GM21528 (cell line): ENCODE measurements around the gene SLC44A1.
A peak's percentile ranks its signal among the peaks of the same experiment; 100 is the strongest.

Experiments
- ATAC-seq: cut with Tn5 transposase; IDR thresholded peaks from one replicate; pipeline ENCODE4 v1.9.1; 2021; ENCODE audit warnings: mild to moderate bottlenecking, moderate library complexity; ENCODE audit not compliant: unreplicated experiment, low FRiP score

The SLC44A1 gene

GRCh38 chr9:105330201-105330600 lies 85.8 kb downstream of the SLC44A1 start:
- ATAC-seq: no peak

- ATAC-seq: no peak
Measured at GRCh38 chr9:105330755-105331154, 86.3 kb downstream of the SLC44A1 start.

- ATAC-seq: no peak
Measured at GRCh38 chr9:105331160-105331559, 86.7 kb downstream of the SLC44A1 start.

- no peak for ATAC-seq
Measured at GRCh38 chr9:105331755-105332154, 87.3 kb downstream of the SLC44A1 start.

GRCh38 chr9:105332471-105332870 lies 88.0 kb downstream of the SLC44A1 start:
- no peak for ATAC-seq

GRCh38 chr9:105333076-105333475 lies 88.6 kb downstream of the SLC44A1 start:
- ATAC-seq: no peak

- no peak for ATAC-seq
Measured at GRCh38 chr9:105333811-105334210, 89.4 kb downstream of the SLC44A1 start.

GRCh38 chr9:105338308-105338707 lies 93.9 kb downstream of the SLC44A1 start:
- no peak for ATAC-seq

DNA sequence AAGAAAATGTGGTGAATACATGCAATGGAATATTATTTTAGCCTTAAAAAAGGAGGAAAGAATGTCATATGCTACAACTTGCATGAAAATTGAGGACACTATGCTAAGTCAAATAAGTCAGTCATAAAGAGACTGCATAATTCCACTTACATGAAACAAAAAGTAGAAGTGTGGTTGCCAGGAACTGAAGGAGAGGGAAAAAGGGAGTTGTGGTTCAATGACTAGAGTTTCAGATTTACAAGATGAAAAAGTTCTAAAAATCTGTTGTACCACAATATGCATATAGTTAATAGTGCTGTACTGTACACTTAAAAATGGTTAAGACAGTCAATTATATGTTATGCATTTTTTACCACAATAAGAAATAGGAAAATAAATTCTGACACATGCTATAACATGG lies 95.4 kb downstream of the SLC44A1 start:
- no peak for ATAC-seq

DNA sequence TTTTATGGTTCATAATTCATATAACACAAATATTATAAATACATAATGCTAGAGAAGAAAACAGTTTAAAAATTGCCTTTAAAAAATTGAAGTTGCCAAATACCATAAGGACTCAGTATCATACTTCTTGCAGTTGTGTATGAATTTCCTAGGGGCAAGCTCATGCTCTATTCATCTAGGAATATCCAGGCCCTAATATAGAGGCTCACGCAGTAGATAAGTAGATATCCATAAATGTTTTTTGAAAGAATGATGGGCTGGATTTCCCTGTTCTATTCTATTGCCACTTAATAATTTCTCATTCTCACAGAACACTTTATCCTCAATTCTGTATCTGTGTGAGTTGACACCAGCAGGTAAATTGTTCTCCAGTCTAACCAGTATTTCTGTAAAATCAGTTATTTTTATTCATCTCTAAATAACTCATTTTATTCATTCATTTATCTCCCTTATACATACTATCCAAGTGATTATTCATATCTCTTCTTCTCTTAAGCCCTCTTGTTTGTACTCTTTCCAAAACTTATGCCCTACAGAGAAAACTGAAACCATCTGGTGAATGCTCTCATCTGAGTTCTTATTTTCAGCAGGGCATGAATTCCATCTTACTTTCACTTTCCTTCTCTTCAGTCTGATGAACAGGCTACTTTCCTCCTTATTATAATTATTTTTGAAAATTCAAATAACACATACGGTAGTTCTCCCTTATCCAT lies 97.1 kb downstream of the SLC44A1 start:
- peak; percentile 79 for ATAC-seq

GRCh38 chr9:105342147-105342505 lies 97.7 kb downstream of the SLC44A1 start:
- ATAC-seq: peak; percentile 19

DNA sequence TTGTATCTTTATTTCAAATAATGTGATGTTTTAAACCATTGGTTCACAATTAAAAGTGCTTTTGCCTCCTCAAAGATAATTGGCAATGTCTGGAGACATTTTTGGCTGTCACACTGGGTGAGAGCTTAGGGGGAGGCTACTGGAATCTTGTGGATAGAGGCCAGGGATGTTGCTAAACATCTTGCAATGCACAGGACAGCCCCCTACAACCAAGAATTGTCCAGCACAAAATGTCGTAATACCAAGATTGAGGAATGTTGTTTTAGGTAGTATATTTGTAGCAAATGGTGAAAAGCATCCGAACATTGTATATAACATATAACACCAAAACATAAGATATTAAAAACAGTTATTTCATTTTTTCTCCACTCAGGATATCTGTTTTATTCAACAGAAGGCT lies 99.8 kb downstream of the SLC44A1 start:
- no peak for ATAC-seq

DNA sequence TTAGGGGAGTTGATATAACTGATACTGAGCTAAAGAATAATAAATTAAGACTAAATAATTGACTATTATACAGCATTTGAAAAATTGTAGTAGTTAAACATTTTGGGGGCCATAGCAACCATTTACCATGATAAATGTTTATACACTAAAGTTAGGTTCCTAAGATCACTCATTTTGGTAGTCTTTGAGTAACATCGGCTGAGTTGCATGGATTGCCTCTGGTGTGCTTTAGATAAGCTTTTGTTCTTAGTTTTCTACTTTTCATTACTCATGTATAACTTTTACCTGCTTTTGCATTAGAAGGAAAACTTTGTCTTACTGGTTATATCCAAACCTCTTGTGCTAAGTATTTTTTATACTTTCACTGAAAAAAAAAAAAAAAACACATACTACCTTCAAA lies 101.2 kb downstream of the SLC44A1 start:
- no peak for ATAC-seq

DNA sequence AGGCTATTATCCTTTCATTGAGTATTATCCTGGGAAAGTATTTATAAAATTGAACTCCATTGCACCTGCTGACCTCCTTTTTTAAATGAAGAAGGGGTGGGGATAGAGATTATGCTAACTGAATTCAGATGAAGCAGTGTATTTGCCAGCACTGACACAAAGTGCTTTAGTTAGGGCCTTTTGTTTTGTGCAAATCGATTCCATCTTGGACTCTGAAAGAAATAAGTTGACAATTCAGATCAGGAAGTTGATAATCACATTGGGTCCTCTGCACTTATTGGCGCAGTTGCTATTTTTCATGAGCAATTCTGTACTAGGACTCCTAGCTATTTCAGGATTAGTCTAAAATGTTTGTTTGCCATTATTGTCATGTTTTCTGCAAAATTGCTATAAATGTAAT lies 101.8 kb downstream of the SLC44A1 start:
- no peak for ATAC-seq

DNA sequence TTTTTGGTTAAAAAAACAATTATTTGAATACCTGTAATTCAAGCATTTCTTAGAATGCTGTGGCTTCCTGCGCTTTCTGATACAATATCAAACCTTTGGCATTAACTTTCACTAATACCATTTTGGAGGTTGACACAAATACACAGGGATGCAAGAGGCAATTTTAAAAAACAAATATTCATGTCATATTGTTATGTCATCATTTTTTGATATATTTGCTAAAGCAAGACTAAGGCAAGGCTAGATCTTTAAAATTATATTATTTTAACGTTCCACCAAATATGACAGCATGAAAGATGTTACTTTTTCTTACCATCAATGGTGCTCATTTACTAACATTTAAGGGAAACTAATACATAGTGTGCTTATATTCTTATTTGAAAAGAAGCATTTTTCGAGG lies 110.0 kb downstream of the SLC44A1 start:
- ATAC-seq: no peak

- peak; percentile 57 for ATAC-seq
Measured at GRCh38 chr9:105355781-105356180, 111.3 kb downstream of the SLC44A1 start.

GRCh38 chr9:105357937-105358336 lies 113.5 kb downstream of the SLC44A1 start:
- peak; percentile 94 for ATAC-seq

DNA sequence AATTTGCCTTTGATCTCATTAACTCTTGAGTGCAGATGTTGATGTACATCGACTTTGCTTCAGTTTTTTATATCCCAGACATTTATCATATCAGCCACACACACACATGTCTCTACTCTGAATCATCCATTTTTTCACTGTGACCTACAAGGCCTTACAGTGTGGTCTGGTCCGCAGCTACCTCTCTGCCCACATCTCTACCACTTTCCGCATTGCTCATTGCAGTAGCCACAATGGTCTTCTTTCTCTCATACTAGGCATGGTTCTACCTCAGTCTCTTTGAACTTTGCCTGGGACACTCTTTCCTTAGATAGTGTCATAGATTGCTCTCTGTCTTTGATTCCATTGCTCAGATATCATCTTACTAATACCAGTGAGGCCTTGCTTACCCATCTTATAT lies 115.4 kb downstream of the SLC44A1 start:
- no peak for ATAC-seq

- no peak for ATAC-seq
Measured at GRCh38 chr9:105360344-105360743, 115.9 kb downstream of the SLC44A1 start.

GRCh38 chr9:105361873-105362272 lies 117.4 kb downstream of the SLC44A1 start:
- no peak for ATAC-seq

DNA sequence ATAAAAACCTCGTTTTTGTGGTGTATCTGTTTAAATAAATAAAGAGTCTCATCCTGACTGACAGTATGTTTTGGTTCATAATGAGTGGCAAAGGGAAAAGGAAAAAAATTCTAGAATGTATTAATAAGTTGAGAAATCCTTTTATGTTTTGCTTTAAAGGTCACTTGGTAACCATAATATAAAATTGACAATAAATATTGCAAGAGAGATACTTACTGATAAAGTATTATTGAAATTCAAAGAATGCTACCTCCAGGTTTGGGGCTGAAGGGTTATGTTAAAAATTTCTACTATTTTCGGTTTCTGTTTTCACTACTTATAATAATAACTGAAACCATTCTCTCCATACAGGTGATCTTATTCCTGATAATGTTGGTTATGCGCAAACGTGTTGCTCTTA lies 118.0 kb downstream of the SLC44A1 start:
- no peak for ATAC-seq

- no peak for ATAC-seq
Measured at GRCh38 chr9:105363837-105364236, 119.4 kb downstream of the SLC44A1 start.

DNA sequence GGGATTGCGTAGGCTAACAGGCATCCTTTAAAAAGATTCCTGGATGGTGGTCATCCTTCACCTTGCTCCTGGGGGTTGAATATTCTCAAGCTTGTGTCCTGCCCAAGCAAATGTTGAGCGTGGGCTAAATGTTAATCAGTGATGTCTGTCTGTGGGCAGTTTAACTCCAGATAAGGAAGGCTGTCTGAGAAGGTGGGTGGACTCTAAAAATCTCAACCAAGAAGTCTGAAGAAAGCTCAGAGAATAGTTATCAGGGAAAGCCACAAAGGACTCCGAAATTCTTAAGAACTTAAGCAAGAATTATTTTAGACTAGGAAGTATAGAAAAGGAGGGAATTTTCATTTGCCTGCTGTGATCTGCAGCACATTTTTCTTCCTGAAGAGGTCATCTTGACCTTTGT lies 125.5 kb downstream of the SLC44A1 start:
- no peak for ATAC-seq
